ENCODE results near the gene RNF6. TPM values are rescaled to one million over a fixed set of nuclear protein-coding genes. Genes with fewer than 3 reads are reported as not detected.

The RNF6 gene
- polyA plus RNA-seq, 4 donors, result 33.8 to 38.0 (median 35.3) TPM

DNA sequence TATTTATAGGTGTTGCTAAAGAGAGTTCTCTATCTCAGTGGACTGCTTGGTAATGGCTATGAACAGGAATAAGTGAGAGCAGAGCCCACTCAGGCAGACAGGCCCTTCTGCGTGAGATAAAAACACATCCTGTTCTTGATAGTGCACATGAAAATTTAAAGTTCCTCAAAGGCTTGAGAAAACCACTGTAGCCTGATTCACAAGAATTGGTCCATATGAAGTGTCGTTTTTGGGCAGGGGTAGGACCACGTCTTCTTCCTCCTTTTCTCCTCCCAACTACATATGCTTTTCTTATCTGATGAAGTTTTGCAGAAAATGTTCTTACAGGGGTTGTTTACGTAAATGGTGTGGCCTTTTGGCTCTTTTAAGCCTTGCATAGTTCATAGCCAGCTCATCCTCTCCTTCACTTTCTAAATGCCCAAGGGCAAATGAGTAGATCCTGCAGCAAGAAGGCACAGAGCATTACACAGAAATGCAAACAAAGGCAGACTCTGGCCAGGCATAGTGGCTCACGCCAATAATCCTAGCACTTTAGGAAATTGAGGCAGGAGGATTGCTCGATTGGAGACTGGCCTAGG, 53.8 kb downstream of the RNF6 start:
- DNase-seq (ENCODE audit: low read depth in 4 of 4, low spot score in 2 of 4), result no peak

GRCh38 chr13:26163812-26164211, 58.3 kb downstream of the RNF6 start:
- no peak for DNase-seq (ENCODE audit: low read depth in 4 of 4, low spot score in 2 of 4)

Other genes starting within 250 kb of the RNF6 start
- 10 to 100 TPM; 59.0 to 64.2 (median 63.1) TPM for gene SHISA2, start 170.3 kb downstream of the RNF6 start, polyA plus RNA-seq (ENCODE audit: insufficient read length in 4 of 4)
- gene CDK8, start 31.8 kb upstream of the RNF6 start, polyA plus RNA-seq (ENCODE audit: insufficient read length in 4 of 4), result 10 to 100 TPM; 19.3 to 24.6 (median 23.0) TPM